Mesenteric fat pad (tissue), 1 donor: ENCODE data around the gene SUN3. TPM values are rescaled to one million over a fixed set of nuclear protein-coding genes. Genes with fewer than 3 reads are reported as not detected.

ENCODE experiments used
- DNase-seq: peaks from one replicate; pipeline ENCODE4 v3.0.0-alpha.2; 2020; ENCODE audit warnings: low spot score
- total RNA-seq: library from RNA; stranded (reverse); fragmentation: NEBNext Ultra II Directional; extraction: Animal tissue kit (Norgen Biotek cat#: 25700); gene quantifications from one replicate; pipeline ENCODE4 v1.2.1, GENCODE V29; 2021
- donor health status: DM: yes; HTN: yes; CAD: no.

The SUN3 gene
- total RNA-seq, 1 donor from 2014 or later: not detected

DNA sequence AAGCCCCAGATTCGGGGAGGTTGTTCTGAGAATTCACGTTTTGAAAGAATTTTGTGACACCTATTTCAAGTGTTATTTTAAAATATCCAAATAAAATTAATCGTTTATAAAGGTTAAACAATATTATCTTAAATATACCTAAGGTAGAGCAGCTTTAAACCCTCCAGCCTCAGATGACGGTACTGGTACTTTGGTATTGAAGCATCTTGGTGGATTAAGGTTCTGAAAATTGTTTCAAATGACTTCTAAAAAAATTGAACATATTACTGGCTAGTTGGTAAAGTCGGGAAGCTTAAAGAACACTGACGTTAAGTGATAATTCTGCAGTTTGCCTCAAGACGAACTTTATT, 49.1 kb downstream of the SUN3 start:
- no peak for DNase-seq

GRCh38 chr7:47979145-47979831, 49.6 kb downstream of the SUN3 start, which contains the start of gene HUS1:
Gene HUS1, minus strand, starts transcription at chr7:47979615. Its CDS starts 96 bp downstream, at chr7:47979519.
- peak; percentile 97 for DNase-seq

- DNase-seq: no peak
These were observed 50.1 kb downstream of the SUN3 start for GRCh38 chr7:47978790-47979144.

GRCh38 chr7:47973739-47974138, 55.2 kb downstream of the SUN3 start:
- no peak for DNase-seq

DNA sequence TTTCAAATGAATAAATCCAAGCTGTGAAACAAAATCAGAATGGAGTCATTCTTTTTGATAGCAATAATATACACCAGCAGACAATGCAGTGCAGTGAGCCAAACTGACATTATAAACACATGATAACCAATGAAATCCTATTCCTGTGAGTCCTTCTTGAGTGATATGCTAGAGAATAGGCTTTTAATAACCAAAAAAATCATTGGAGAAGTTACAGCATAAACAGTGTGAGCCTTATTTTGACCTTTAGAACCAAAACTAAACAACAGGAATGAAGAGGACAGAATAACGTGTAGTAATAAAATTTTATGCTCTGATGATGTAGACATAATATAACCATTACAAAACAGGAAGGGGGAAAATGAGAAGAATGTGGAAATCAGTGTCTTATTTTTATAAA, 58.1 kb downstream of the SUN3 start:
- no peak for DNase-seq

DNA sequence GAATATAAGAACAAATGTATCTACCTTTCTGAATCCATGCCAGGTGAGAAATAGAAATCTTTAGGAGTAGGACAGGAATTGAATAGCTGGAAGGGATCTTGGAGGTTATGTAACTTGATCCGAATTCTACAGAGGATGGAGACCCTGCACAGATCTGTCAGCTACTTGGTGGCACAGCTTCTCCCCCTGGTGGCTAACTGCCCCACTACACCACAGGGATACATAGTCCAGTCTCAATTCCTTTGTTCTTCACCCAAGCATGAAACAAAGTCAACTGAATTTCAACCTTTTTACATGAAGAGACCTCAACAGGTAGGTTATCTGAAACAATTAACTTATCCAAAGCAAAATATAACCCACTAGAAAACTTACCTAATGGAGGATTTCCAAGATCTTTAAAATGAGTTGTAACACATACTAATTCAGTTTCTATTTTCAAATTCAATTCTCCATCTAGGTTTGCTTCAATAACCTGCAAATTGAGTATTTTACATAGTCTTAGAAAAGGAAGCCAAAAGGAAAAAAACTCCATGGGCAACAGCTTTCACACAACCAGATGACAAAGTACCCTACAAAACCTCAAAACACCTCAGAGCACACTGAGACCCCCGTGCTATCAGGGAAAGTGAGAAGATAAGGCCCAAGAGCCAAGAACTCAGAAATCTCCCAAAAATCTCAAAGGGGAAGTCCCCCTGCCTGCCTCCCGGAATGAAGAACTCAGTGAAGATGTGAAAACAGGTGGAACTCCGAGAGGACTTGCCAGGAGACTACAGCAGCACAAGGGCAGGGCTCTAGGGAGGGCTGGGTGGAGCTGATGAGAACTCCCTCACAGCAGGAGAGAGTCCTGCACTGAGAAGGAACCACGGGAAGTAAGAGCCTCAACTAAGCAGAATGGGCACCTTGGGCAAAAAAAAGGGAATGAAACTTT, 59.8 kb downstream of the SUN3 start:
- no peak for DNase-seq

DNA sequence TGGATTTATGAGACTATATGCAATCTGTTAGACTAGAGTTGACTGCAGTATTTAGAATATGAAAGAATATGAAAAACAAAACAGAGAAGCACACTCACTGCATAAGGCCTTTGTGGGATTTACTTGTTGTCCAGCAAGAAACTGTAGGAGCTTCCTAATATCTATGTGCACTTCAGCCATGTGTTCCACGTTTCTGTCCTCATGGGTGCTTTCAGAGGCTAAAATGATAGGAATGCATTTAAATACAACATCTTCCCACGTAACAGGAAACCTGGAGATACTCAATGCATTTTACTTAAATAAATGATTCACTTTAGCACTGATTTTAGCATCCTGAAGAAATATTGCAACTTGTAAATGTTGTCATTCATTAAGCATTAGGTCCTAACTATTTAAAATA, 61.2 kb downstream of the SUN3 start:
- no peak for DNase-seq

- no peak for DNase-seq
These were observed 61.8 kb downstream of the SUN3 start for GRCh38 chr7:47967123-47967522.

GRCh38 chr7:47965456-47965855, 63.5 kb downstream of the SUN3 start:
- no peak for DNase-seq

DNA sequence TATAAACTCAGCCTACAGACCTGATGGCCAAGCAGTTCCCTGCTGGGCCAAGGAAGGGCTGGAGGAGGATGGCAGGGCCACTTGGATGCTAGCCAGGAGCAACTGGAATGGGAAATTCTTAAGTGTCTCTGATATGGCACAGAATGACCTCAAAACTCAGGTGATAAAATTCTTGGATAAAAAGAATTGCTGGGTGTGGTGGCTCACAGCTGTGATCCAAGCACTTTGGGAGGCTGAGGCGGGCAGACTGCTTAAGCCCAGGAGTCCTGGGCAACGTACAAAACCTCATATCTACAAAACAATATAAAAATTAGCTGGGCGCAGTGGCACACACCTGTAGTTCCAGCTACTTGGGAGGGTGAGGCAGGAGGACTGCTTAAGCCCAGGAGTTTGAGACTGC, 66.6 kb downstream of the SUN3 start:
- DNase-seq: no peak

DNA sequence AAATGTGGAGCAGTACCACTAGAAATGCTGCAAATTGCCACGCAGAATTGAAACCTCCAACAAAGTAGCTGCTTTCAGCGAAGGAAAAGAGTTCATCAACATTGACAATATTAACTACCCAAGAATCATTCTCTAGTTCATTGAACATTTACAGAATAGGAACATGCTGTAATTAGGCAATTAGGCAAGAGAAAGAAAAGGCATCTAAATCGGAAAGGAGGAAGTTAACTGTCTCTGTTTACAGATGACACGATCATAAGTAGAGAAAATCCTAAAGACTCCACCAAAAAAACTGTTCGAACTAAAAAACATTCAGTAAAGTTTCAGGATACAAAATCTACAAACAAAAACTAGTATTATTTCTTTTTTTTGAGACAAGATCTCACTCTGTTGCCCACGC, 71.8 kb downstream of the SUN3 start:
- no peak for DNase-seq

DNA sequence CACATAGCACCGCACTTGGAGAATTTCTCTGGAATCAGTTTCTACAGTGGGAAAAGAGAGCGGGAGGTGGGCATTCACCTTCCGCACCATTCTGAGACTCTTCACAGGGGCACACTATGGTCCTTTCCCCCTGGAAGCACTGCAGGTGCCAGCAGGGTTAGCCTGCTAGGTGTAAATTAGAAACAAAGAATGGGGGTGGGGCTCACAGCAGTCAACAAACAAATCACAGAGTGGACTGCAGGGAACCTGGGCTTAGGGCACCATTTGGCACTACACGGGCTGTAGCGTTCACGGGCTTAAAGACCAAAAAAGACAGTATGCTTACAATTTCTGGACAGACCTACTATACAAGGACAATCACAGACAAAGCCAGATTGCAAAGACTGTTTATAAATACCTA, 72.7 kb downstream of the SUN3 start:
- no peak for DNase-seq

- no peak for DNase-seq
These were observed 74.5 kb downstream of the SUN3 start for GRCh38 chr7:47954231-47954911.

DNA sequence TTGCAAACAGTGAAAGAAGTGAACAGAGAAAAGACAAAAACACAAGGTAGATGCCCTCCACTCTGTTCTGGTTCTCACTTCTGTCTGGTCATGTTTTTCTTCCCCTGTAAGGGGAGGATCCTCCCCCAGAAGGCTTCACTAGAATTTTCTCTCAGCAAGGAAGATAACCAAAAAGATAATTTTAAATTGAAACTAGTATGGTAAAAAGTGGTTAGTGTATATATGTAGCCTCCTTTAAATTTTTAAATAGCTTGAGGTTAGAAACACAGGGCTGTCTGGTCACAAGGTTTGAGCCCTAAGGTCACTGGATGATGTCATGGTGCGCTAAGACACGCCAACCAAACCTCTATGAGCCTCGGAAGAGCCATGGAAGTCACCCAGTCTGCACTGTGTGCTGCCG, 75.1 kb downstream of the SUN3 start:
- no peak for DNase-seq

- no peak for DNase-seq
These were observed 76.7 kb downstream of the SUN3 start for GRCh38 chr7:47952224-47952623.

DNA sequence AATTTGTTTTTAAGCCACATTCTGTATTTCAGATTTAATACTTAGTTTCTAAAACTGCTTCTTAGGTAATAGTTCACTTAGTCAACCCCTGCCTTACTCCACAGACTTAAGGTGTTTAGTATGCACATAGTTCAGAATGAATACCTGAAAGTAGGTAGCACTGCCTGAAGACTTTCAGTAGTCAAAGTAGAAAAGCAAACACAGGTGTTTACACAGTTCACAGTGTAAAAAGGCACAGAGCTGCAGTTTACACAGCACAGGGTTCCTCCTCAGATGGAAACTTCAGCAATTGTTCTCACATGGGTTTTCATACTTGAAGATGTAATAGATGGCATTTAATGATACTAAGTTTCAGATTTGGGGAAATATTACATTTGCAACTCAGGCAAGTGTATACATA, 77.5 kb downstream of the SUN3 start:
- no peak for DNase-seq

DNA sequence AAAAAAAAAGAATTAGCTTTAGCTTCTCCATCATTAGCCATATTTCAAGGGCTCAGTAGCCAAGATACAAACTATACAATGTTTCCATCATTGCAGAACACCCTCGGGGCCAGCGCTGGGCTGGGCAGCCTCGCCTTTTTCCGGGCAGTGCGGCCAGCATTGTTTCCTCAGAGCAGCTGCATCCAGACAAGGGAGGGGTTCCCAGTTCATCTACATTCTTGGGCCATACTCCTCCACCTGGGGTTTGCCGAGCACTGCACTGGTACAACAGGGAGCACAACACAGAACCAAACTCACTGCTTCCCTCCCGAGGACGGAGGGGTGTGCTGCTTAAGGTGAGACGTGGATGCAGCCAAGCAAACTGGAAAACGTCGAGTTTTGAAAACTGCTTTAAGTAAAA, 78.2 kb downstream of the SUN3 start:
- no peak for DNase-seq

DNA sequence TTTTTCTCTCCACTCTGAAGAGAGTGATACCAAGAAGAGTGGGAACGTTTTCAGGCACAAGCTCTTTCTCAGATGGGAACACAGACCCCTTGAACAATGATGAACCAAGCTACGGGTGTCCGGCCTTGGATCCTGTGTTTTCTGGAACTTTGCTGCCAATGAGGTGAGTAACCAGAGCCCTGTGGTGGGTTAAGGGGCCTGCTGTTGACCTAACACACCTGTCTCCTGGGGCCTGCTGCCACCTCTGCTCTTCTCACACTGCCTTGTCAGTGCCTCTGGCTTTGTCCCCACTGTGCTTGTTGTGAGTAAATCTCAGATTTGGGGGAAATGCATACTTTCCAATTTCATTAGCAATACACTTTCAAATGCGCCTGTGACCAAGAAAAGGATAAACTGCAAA, 79.2 kb downstream of the SUN3 start:
- DNase-seq: no peak

DNA sequence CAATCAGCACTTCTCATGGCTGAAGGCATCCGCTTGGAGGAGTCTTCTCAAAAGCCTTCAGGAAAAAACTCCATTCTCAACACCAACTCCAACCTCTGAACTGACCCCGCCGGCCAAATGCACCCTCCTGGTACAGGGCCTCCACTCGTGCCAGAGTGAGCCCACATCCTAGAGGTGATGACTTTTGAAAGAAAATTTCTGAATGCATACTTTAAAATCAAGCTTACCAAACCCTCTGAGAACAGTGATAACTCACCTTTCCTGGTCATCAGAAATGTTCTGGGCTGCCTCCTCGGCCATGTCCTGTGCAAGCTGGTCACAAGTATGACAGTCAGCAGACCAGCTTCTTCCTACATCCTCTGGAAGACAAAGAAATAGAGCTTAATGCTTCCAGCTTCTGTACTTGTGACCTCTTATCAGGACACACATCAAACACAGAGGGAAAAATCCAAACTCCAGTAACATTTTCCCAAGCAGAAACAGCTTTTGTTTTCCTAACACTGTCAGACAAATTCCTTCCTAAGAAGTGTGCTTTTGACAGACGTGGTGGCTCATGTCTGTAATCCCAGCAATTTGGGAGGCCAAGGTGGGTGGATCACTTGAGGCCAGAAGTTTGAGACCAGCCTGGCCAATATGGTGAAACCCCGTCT, 80.6 kb downstream of the SUN3 start, which contains the start of gene PKD1L1:
PKD1L1 (minus strand) TSS at position 326 of the 650 bp plus-strand sequence; CDS start at position 300, 26 bp downstream.
- DNase-seq: no peak

DNA sequence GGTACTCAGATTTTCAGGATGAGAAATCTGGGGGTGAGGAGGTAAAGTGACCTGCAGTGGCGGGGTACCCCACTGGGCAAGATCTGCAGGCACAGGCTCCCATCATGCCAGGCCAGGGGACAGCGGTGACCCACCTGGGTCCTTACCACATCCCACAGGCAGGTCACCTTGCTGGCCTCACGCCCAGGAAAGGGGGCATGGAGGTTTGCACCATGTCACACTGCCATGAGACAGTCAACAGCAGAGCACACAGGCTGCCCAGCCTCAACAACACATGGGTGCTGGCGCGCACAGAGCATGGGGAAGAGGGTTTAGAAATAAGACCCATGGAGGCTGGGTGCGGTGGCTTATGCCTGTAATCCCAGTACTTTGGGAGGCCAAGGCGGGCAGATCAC, 81.6 kb downstream of the SUN3 start:
- DNase-seq: no peak

GRCh38 chr7:47946581-47947354, 82.1 kb downstream of the SUN3 start:
- no peak for DNase-seq
